ENCODE measurements around the gene PMPCA.

PMPCA gene

GRCh38 chr9:136379891-136380290 is 30.6 kb upstream of the PMPCA start:
- peaks cover 70% of the 10 kb centered on the region for H3K36me3 ChIP-seq (replicated peaks)
- no peaks in the 10 kb centered on the region for H3K27me3 ChIP-seq (replicated peaks)
- DNase-seq = no peak
- TF ChIP-seq CTCF (IDR thresholded peaks at IDR 0.05; ENCODE audit: low read depth, low read length, missing control alignments) = no peak
- H3K27ac ChIP-seq = no peak overlapping the region
- in situ Hi-C loops (cut with HindIII; ENCODE audit: low pct_ligation_motif_present, low sequenced_read_pairs) = no loop called here
- no peak overlapping the region for H3K4me3 ChIP-seq (ENCODE audit: low read depth, low read length)

GRCh38 chr9:136380381-136380780 is 30.1 kb upstream of the PMPCA start:
- no peak for TF ChIP-seq CTCF (IDR thresholded peaks at IDR 0.05; ENCODE audit: low read depth, low read length, missing control alignments)
- H3K27ac ChIP-seq = no peak overlapping the region
- H3K27me3 ChIP-seq (replicated peaks) = no peaks in the 10 kb centered on the region
- no peak for DNase-seq
- H3K4me3 ChIP-seq (ENCODE audit: low read depth, low read length) = no peak overlapping the region
- in situ Hi-C loops (cut with HindIII; ENCODE audit: low pct_ligation_motif_present, low sequenced_read_pairs) = no loop called here
- peaks cover 69% of the 10 kb centered on the region for H3K36me3 ChIP-seq (replicated peaks)

GRCh38 chr9:136381311-136381710 is 29.1 kb upstream of the PMPCA start:
- no peak overlapping the region for H3K27ac ChIP-seq
- H3K4me3 ChIP-seq (ENCODE audit: low read depth, low read length) = no peak overlapping the region
- TF ChIP-seq CTCF (IDR thresholded peaks at IDR 0.05; ENCODE audit: low read depth, low read length, missing control alignments) = no peak
- peaks cover 71% of the 10 kb centered on the region for H3K36me3 ChIP-seq (replicated peaks)
- no peak for DNase-seq
- in situ Hi-C loops (cut with HindIII; ENCODE audit: low pct_ligation_motif_present, low sequenced_read_pairs) = no loop called here
- H3K27me3 ChIP-seq (replicated peaks) = no peaks in the 10 kb centered on the region

- H3K36me3 ChIP-seq (replicated peaks) = peaks cover 77% of the 10 kb centered on the region
- TF ChIP-seq CTCF (IDR thresholded peaks at IDR 0.05; ENCODE audit: low read depth, low read length, missing control alignments) = no peak
- in situ Hi-C loops (cut with HindIII; ENCODE audit: low pct_ligation_motif_present, low sequenced_read_pairs) = no loop called here
- H3K27ac ChIP-seq = no peak overlapping the region
- no peak for DNase-seq
- no peak overlapping the region for H3K4me3 ChIP-seq (ENCODE audit: low read depth, low read length)
- H3K27me3 ChIP-seq (replicated peaks) = no peaks in the 10 kb centered on the region
Observed at GRCh38 chr9:136381966-136382513, 28.4 kb upstream of the PMPCA start.

- Histone ChIP-seq H3K36me3 (replicated peaks) (peaks cover 84% of the 10 kb centered on the region), H3K27ac (no peak overlapping the region), H3K4me3 (ENCODE audit: low read depth, low read length) (no peak overlapping the region), H3K27me3 (replicated peaks) (no peaks in the 10 kb centered on the region)
- no peak for TF ChIP-seq CTCF (IDR thresholded peaks at IDR 0.05; ENCODE audit: low read depth, low read length, missing control alignments)
- no peak for DNase-seq
- in situ Hi-C loops (cut with HindIII; ENCODE audit: low pct_ligation_motif_present, low sequenced_read_pairs) = no loop called here
Observed at GRCh38 chr9:136383436-136383835, 27.0 kb upstream of the PMPCA start.

GRCh38 chr9:136385015-136385414 is 25.4 kb upstream of the PMPCA start:
- DNase-seq = no peak
- Histone ChIP-seq H3K27me3 (replicated peaks) (no peaks in the 10 kb centered on the region), H3K4me3 (ENCODE audit: low read depth, low read length) (no peak overlapping the region), H3K27ac (no peak overlapping the region), H3K36me3 (replicated peaks) (peaks cover 85% of the 10 kb centered on the region)
- in situ Hi-C loops (cut with HindIII; ENCODE audit: low pct_ligation_motif_present, low sequenced_read_pairs) = no loop called here
- no peak for TF ChIP-seq CTCF (IDR thresholded peaks at IDR 0.05; ENCODE audit: low read depth, low read length, missing control alignments)
